GM12878 (cell line): ENCODE measurements around the gene CEACAM21. TPM values are rescaled to one million over a fixed set of nuclear protein-coding genes. Genes with fewer than 3 reads are reported as not detected.

Experiments
- ASH2L ChIP-seq: fragments of 300-600, 200-600 bp; sonication (generic); IDR thresholded peaks from 2 replicates; pipeline ENCODE4 v1.6.1; 2017; ENCODE audit warnings: low read depth, mild to moderate bottlenecking, borderline replicate concordance
- BCL11A ChIP-seq: IDR thresholded peaks from 2 replicates; pipeline ENCODE4 v1.6.1; 2011; ENCODE audit warnings: low read depth, low read length
- BHLHE40 ChIP-seq, 2 experiments: fragments of 450-650 bp in 1 of 2; IDR thresholded peaks; 2 replicates each; pipeline ENCODE4 v1.6.1; 2011 to 2017; ENCODE audit warnings: low read depth in 2 of 2, borderline replicate concordance in 1 of 2, improper control_type of control experiment in 1 of 2, low read length in 1 of 2, mild to moderate bottlenecking in 1 of 2
- BRCA1 ChIP-seq: IDR thresholded peaks from 2 replicates; pipeline ENCODE4 v1.6.1; 2011; ENCODE audit warnings: low read depth, low read length, improper control_type of control experiment
- CEBPB ChIP-seq, 2 experiments: fragments of 150-350 bp in 1 of 2; IDR thresholded peaks; 2 replicates each; pipeline ENCODE4 v1.6.1; 2012 to 2014; ENCODE audit warnings: low read depth in 2 of 2, low read length in 2 of 2, borderline replicate concordance in 1 of 2, inconsistent platforms in 1 of 2
- EED ChIP-seq: sonication (generic); IDR thresholded peaks from 2 replicates; pipeline ENCODE4 v1.6.1; 2016; ENCODE audit warnings: antibody characterized with exemption, low read depth
- FOXM1 ChIP-seq: IDR thresholded peaks from 2 replicates; pipeline ENCODE4 v1.6.1; 2012; ENCODE audit warnings: low read depth, mild to moderate bottlenecking, inconsistent platforms, low read length, moderate library complexity
- HDAC6 ChIP-seq: fragments of 200-600 bp; sonication (generic); IDR thresholded peaks from one replicate; pipeline ENCODE4 v1.8.0; 2017; ENCODE audit warnings: antibody characterized with exemption; ENCODE audit not compliant: unreplicated experiment
- IKZF2 ChIP-seq, 2 experiments: fragments of 450-650 bp; IDR thresholded peaks; 2 replicates each; pipeline ENCODE4 v1.6.1; 2017; ENCODE audit warnings: mild to moderate bottlenecking in 2 of 2, moderate library complexity in 2 of 2
- KLF5 ChIP-seq: fragments of 450-650 bp; IDR thresholded peaks from 2 replicates; pipeline ENCODE4 v1.6.1; 2014; ENCODE audit warnings: mild to moderate bottlenecking; ENCODE audit not compliant: partially characterized antibody
- MEF2A ChIP-seq: IDR thresholded peaks from 2 replicates; pipeline ENCODE4 v1.6.1; 2011; ENCODE audit warnings: low read depth, mild to moderate bottlenecking, low read length, moderate library complexity; ENCODE audit not compliant: insufficient read depth
- MTA2 ChIP-seq: fragments of 450-650 bp; IDR thresholded peaks from 2 replicates; pipeline ENCODE4 v1.6.1; 2016; ENCODE audit warnings: low read depth, mild to moderate bottlenecking, moderate library complexity
- MTA3 ChIP-seq: IDR thresholded peaks from 2 replicates; pipeline ENCODE4 v1.6.1; 2012; ENCODE audit warnings: low read length, inconsistent platforms, borderline replicate concordance
- MYB ChIP-seq: fragments of 150-350 bp; IDR thresholded peaks from 2 replicates; pipeline ENCODE4 v1.6.1; 2014; ENCODE audit warnings: mild to moderate bottlenecking, low read depth, low read length, borderline replicate concordance
- NFIC ChIP-seq: IDR thresholded peaks from 2 replicates; pipeline ENCODE4 v1.6.1; 2012; ENCODE audit warnings: low read depth, mild to moderate bottlenecking, inconsistent platforms, low read length, moderate library complexity
- NFXL1 ChIP-seq: fragments of 450-650 bp; IDR thresholded peaks from 2 replicates; pipeline ENCODE4 v1.6.1; 2017; ENCODE audit warnings: antibody characterized with exemption, mild to moderate bottlenecking, borderline replicate concordance
- NR2C1 ChIP-seq: fragments of 450-650 bp; IDR thresholded peaks from 2 replicates; pipeline ENCODE4 v1.6.1; 2017; ENCODE audit warnings: antibody characterized with exemption, mild to moderate bottlenecking, moderate library complexity
- PML ChIP-seq: IDR thresholded peaks from 2 replicates; pipeline ENCODE4 v1.6.1; 2012; ENCODE audit warnings: low read length, inconsistent platforms
- RFX5 ChIP-seq: IDR thresholded peaks from 2 replicates; pipeline ENCODE4 v1.6.1; 2011; ENCODE audit warnings: low read depth, low read length, improper control_type of control experiment
- SMAD1 ChIP-seq: fragments of 450-650 bp; IDR thresholded peaks from 2 replicates; pipeline ENCODE4 v1.6.1; 2018; ENCODE audit warnings: mild to moderate bottlenecking, low read depth; ENCODE audit not compliant: partially characterized antibody
- STAT3 ChIP-seq: IDR thresholded peaks from 2 replicates; pipeline ENCODE4 v1.6.1; 2011; ENCODE audit warnings: low read depth, low read length, improper control_type of control experiment
- SUZ12 ChIP-seq: fragments of 200-600 bp; sonication (generic); IDR thresholded peaks from one replicate; pipeline ENCODE4 v1.6.1; 2018; ENCODE audit warnings: antibody characterized with exemption, mild to moderate bottlenecking; ENCODE audit not compliant: unreplicated experiment
- YBX1 ChIP-seq: fragments of 450-650 bp; IDR thresholded peaks from 2 replicates; pipeline ENCODE4 v1.6.1; 2016; ENCODE audit warnings: antibody characterized with exemption
- YY1 ChIP-seq: IDR thresholded peaks from 2 replicates; pipeline ENCODE4 v1.6.1; 2011; ENCODE audit warnings: low read depth, mild to moderate bottlenecking, low read length
- ZNF207 ChIP-seq: fragments of 450-650 bp; IDR thresholded peaks from 2 replicates; pipeline ENCODE4 v1.6.1; 2014; ENCODE audit warnings: antibody characterized with exemption, mild to moderate bottlenecking, borderline replicate concordance
- ZSCAN29 ChIP-seq: fragments of 450-650 bp; IDR thresholded peaks from 2 replicates; pipeline ENCODE4 v1.6.1; 2017; ENCODE audit warnings: mild to moderate bottlenecking, moderate library complexity
- polyA plus RNA-seq, 11 experiments: library from polyadenylated mRNA; depleted of rRNA in 4 of 11; unstranded in 6 of 11; stranded (reverse) in 5 of 11; fragments of >200 nt; fragmentation: Nextera tagmentation in 4 of 11; fragmentation: Illumina TruSeq in 1 of 11; extraction: Ambion mirVana in 4 of 11; extraction: Trizol in 1 of 11; gene quantifications; 1 replicate in 1 of 11; 2 replicates in 10 of 11; pipeline versions ENCODE4 v1.2.1 to v1.2.3, GENCODE V29; 2011 to 2016; ENCODE audit warnings: inconsistent platforms in 2 of 11, missing spikeins in 2 of 11, low read depth in 1 of 11
- total RNA-seq, 4 experiments: library from RNA; depleted of rRNA in 3 of 4; stranded (reverse); fragments of >200 nt in 3 of 4; fragmentation: Illumina TruSeq in 1 of 4; extraction: Trizol in 1 of 4; gene quantifications; 2 replicates each; pipeline versions ENCODE4 v1.2.1 to v1.2.3, GENCODE V29; 2013 to 2021
- TF ChIP-seq, protein P1 (sequence below): fragments of 150-350 bp; IDR thresholded peaks from 2 replicates; pipeline ENCODE4 v1.6.1; 2016; ENCODE audit warnings: low read depth, low read length
- TF ChIP-seq, protein P2 (sequence below): IDR thresholded peaks from 2 replicates; pipeline ENCODE4 v1.6.1; 2011; ENCODE audit warnings: borderline replicate concordance, low read depth, mild to moderate bottlenecking, moderate library complexity, low read length; ENCODE audit not compliant: insufficient read depth, poor library complexity, severe bottlenecking

CEACAM21 gene
- total and polyA plus RNA-seq, 10 of the 15 experiments (the other 5 are each of a cell fraction or from before 2014, with no cell fraction given): 0.87 to 13.6 (median 8.1) TPM

DNA sequence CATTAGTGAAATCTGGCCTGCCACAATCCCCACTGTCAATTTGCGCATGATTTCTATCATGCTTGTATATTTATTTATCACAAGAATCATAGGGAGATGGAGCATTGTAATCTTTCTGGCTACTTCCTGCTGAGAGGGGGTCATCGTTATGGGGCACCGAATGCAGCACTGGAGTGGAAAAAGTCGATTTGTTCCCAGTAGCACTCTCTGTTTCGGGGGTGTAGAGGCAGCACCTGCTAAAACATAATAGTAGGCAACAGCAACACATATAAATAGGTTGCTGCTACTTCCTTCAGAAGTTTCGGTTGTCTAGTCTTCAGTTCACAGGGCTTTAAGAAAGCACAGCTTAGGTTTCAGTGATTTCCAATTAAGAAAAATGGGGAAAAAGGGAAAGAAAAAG, 23.4 kb upstream of the CEACAM21 start (continued):
- TF ChIP-seq, protein P1, sequence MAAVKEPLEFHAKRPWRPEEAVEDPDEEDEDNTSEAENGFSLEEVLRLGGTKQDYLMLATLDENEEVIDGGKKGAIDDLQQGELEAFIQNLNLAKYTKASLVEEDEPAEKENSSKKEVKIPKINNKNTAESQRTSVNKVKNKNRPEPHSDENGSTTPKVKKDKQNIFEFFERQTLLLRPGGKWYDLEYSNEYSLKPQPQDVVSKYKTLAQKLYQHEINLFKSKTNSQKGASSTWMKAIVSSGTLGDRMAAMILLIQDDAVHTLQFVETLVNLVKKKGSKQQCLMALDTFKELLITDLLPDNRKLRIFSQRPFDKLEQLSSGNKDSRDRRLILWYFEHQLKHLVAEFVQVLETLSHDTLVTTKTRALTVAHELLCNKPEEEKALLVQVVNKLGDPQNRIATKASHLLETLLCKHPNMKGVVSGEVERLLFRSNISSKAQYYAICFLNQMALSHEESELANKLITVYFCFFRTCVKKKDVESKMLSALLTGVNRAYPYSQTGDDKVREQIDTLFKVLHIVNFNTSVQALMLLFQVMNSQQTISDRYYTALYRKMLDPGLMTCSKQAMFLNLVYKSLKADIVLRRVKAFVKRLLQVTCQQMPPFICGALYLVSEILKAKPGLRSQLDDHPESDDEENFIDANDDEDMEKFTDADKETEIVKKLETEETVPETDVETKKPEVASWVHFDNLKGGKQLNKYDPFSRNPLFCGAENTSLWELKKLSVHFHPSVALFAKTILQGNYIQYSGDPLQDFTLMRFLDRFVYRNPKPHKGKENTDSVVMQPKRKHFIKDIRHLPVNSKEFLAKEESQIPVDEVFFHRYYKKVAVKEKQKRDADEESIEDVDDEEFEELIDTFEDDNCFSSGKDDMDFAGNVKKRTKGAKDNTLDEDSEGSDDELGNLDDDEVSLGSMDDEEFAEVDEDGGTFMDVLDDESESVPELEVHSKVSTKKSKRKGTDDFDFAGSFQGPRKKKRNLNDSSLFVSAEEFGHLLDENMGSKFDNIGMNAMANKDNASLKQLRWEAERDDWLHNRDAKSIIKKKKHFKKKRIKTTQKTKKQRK: no peak
- TF ChIP-seq ZNF207 (no peak), BRCA1 (no peak), SMAD1 (no peak), PML (peak; percentile 56; the same call in 1 of the 2 replicates), SUZ12 (no peak), IKZF2 (IDR thresholded peaks at IDR 0.05) (peak; percentile 72 to 75), MTA2 (peak; percentile 49), YBX1 (no peak), YY1 (peak; percentile 35; the same call in 1 of the 2 replicates), RFX5 (no peak), NFIC (peak; percentile 65; the same call in 1 of the 2 replicates), HDAC6 (no peak), ASH2L (0 out of 2 replicates have a peak, but pooled peaks have one; percentile 30), CEBPB (IDR thresholded peaks at IDR 0.05; ENCODE audit: borderline replicate concordance in 1 of 2, low read depth in 2 of 2, low read length in 2 of 2) (no peak), EED (peak; percentile 83), NFXL1 (no peak), MTA3 (peak; percentile 78; the same call in 1 of the 2 replicates), MEF2A (peak; percentile 84), KLF5 (no peak), BHLHE40 (IDR thresholded peaks at IDR 0.05; ENCODE audit: borderline replicate concordance in 1 of 2, low read depth in 2 of 2, low read length in 1 of 2) (peak in 1 of 2 experiments; percentile 46; a peak in 1 of 4 replicates), BCL11A (no peak), STAT3 (no peak), NR2C1 (no peak), MYB (no peak), FOXM1 (0 out of 2 replicates have a peak, but pooled peaks have one; percentile 25), ZSCAN29 (0 out of 2 replicates have a peak, but pooled peaks have one; percentile 45)
- TF ChIP-seq, protein P2, sequence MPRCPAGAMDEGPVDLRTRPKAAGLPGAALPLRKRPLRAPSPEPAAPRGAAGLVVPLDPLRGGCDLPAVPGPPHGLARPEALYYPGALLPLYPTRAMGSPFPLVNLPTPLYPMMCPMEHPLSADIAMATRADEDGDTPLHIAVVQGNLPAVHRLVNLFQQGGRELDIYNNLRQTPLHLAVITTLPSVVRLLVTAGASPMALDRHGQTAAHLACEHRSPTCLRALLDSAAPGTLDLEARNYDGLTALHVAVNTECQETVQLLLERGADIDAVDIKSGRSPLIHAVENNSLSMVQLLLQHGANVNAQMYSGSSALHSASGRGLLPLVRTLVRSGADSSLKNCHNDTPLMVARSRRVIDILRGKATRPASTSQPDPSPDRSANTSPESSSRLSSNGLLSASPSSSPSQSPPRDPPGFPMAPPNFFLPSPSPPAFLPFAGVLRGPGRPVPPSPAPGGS: no peak
